Measurements from ENCODE around the gene ZNF595.
"Not testable (repeated sequence)": the region's sequence is repeated elsewhere in the genome, so short reads cannot be mapped to it uniquely, and the experiment has no call there.

ZNF595 gene

DNA sequence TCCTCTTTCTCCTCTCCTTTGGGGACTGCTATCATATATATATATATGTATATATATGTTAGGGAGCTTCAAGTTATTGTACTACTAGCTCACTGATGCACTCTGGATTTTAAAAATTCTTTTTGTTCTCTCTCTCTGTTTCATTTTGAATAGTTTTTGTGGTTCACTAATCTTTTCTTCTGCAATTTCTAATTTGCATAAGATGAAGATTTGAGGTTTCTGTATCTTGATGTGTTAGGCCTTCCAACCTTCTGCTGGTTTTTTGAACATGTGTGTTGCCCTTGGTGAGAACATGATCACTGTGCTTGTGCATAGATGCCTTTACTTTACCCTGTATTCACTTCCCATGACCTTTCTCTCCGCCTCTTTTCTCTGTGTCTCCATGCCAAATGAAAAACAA is 63.4 kb downstream of the ZNF595 start:
- Mint-ChIP-seq H3K27me3 (peaks cover 11% of the 10 kb centered on the region), H3K36me3 (ENCODE audit: low read depth) (peaks cover 21% of the 10 kb centered on the region), H3K4me1 (ENCODE audit: low read depth) (peaks cover 13% of the 10 kb centered on the region), H3K27ac (no peak overlapping the region), H3K4me3 (no peak overlapping the region), H3K9me3 (peaks cover 52% of the 10 kb centered on the region)
- no peak for DNase-seq

DNA sequence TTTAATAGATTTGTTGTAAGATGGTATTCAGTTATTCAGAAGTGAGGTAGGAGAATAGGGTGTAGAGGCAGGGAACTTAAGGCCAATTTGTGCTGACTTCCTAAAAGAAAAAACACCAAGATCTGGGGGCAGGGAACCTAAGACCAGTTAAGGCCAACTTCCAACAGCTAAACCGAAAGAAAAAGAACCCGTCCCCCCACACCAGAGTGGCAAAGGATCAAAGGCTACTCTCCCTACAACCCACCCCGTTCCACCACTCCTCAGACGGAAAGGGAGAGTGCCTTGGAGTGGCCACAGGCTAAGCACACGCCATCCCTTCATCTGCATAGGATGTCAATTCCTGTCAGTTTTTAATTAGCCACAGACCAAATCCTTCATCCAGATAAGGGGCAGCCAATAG is 67.5 kb downstream of the ZNF595 start:
- H3K4me3 Mint-ChIP-seq = no peak overlapping the region
- H3K36me3 Mint-ChIP-seq (ENCODE audit: low read depth) = peaks cover 54% of the 10 kb centered on the region
- peaks cover 25% of the 10 kb centered on the region for H3K4me1 Mint-ChIP-seq (ENCODE audit: low read depth)
- no peak overlapping the region for H3K27ac Mint-ChIP-seq
- H3K9me3 Mint-ChIP-seq = peaks cover 41% of the 10 kb centered on the region
- no peaks in the 10 kb centered on the region for H3K27me3 Mint-ChIP-seq
- DNase-seq = no peak

DNA sequence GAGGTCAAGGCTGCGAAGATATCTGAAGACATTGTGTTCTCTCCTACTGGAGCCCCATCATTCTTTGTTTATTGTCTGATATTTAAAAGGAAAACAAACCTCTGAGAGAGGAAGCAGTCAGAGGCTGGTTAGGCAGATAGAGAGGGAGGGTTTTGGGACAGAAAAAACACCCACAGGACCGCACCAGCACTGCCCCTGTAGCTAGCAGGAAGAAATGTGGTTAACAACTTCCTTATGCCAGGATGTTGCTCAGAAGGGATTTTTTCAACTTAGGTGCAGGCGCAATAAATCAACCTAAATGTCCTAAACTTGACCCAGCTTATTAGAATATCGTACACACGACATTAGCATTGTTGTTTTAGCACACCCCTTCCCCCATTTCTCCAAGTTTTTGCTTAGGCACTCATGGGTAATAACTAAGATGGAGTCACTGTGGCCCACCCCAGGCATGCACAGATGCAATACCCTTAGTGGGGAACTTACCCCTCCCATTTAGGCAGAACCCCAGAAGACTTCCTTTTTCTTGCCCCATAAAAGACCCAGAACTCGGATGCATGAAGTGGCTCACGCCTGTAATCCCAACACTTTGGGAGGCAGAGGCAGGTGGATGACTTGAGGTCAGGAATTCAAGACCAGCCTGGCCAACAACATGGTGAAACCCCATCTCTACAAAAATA is 68.4 kb downstream of the ZNF595 start:
- no peak for DNase-seq
- H3K4me1 Mint-ChIP-seq (ENCODE audit: low read depth) = peaks cover 29% of the 10 kb centered on the region
- no peak overlapping the region for H3K4me3 Mint-ChIP-seq
- H3K36me3 Mint-ChIP-seq (ENCODE audit: low read depth) = peaks cover 63% of the 10 kb centered on the region
- H3K27me3 Mint-ChIP-seq = no peaks in the 10 kb centered on the region
- H3K27ac Mint-ChIP-seq = no peak overlapping the region
- H3K9me3 Mint-ChIP-seq = peaks cover 44% of the 10 kb centered on the region

DNA sequence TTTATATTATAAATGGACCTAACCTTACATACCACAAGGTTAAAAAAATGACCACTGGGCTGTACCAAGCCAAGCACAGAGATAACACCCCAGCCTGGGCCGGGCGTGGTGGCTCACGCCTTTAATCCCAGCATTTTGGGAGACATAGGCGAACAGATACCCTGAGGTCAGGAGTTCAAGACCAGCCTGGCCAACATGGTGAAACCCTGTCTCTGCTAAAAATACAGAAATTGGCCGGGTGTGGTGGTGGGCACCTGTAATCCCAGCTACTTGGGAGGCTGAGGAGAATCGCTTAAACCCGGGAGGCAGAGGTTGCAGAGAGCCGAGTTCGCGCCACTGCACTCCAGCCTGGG is 70.8 kb downstream of the ZNF595 start:
- not testable (repeated sequence) for DNase-seq, H3K27me3 Mint-ChIP-seq
- Mint-ChIP-seq H3K4me3 (peak overlapping the region; percentile 94), H3K9me3 (peaks cover 32% of the 10 kb centered on the region), H3K36me3 (ENCODE audit: low read depth) (peaks cover 61% of the 10 kb centered on the region), H3K4me1 (ENCODE audit: low read depth) (peaks cover 27% of the 10 kb centered on the region), H3K27ac (peak overlapping the region; percentile 98)

DNA sequence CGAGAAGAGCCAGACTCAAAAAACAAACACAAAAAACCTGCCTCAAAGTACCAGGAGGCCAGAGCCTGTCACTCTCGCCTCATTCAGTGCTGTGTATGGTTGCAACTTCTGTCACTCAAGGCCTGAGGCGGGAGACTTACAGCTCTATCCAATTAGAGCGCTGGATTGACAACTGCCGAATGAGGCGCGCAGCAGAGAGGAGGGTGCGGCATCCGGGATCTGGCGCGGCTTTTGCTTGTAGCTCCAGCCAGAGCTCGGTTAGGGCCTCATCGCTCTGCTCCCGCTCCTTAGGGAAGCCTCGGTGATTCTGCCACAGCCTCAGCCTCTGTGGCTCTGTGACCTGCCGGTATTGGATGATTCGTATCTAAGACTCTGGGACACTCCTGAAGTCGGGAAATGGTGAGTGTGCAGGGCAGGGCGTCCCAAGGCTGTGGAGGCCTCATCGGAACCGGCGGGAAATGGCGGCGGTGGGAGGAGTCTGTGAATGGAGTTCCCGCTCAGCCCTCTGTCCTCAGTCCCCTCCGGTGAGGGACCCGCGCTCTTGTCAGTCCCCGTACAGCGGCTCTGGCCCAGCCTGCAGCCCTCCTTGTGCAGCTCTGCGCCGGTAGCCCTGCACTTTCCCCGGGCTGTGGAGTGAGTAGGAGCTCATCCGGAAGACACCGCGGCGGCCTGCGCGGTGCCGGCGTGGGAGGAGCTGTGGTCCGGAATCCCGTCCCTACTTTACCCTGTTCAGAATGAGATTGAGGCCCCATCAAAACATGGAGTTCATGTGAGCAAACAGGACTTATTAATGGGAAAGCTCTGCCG is 71.4 kb downstream of the ZNF595 start, which contains the start of gene ZNF718:
Gene ZNF718, plus strand, starts transcription at position 227 of the 807 bp plus-strand sequence. Its CDS starts 170 bp downstream, at position 397.
- H3K4me3 Mint-ChIP-seq = peak within 1 kb of the TSS; percentile 94
- H3K27me3 Mint-ChIP-seq = no peaks in the 10 kb centered on the region
- H3K4me1 Mint-ChIP-seq (ENCODE audit: low read depth) = peaks cover 27% of the 10 kb centered on the region
- H3K9me3 Mint-ChIP-seq = peaks cover 28% of the 10 kb centered on the region
- DNase-seq = peak; percentile 93
- H3K36me3 Mint-ChIP-seq (ENCODE audit: low read depth) = peaks cover 56% of the 10 kb centered on the region
- H3K27ac Mint-ChIP-seq = peak within 1 kb of the TSS; percentile 98

DNA sequence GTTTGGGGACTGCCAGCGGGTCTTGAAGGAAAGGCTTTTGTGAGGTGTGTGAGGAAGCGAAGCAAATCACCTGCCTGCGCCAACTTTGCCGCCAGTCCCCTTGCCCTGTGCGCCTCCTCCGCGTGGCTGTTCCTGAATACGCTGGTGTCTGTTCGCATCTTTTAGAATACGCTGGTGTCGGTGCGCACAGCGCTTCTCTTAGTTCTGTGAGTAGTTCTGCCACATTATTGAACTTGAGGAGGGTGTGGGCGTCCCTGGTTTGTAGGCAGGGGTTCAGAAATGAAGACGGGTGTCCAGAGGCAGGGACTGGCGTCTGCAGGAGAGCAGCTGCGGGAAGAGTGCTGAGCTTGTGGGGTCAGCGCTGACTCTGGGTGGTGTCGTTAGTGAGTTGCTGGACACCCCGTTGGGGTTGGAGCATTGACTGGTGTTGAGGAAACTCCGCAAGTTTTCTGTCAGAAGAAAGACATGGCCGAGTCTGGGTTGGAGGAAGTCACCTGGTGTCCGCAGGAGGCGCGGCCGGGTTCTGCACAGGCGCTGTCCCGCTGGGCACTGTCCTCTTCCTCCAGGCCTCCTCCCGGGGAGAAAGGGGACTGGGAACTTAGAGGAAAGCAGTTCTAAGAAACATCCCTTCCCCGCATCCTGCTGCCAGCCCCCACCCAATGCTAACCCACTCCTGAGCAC is 72.1 kb downstream of the ZNF595 start:
- Mint-ChIP-seq H3K36me3 (ENCODE audit: low read depth) (peaks cover 53% of the 10 kb centered on the region), H3K4me3 (peak overlapping the region; percentile 94), H3K27me3 (no peaks in the 10 kb centered on the region), H3K27ac (peak overlapping the region; percentile 98), H3K4me1 (ENCODE audit: low read depth) (peaks cover 27% of the 10 kb centered on the region), H3K9me3 (peaks cover 25% of the 10 kb centered on the region)
- no peak for DNase-seq

DNA sequence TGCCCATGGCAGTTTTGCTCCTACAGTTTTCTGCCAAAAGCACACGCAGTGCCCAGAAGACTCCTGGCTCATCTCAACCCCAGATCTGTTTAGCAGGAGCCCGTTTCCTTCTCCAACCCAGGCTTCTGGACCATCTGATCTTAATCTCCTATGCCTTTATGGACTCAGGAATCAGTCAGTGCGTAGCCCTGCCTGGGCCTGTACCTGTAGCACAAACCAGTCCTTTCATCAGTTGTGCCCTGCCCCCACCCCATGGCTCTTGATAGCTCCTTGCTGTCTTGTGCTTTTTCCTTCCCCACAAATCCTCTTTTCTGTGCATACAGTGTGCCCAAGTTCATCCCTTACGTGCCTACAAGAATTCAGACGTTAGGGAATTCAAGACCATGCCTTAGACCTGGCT is 72.7 kb downstream of the ZNF595 start:
- peak overlapping the region; percentile 94 for H3K4me3 Mint-ChIP-seq
- no peak for DNase-seq
- peaks cover 26% of the 10 kb centered on the region for H3K4me1 Mint-ChIP-seq (ENCODE audit: low read depth)
- peak overlapping the region; percentile 98 for H3K27ac Mint-ChIP-seq
- no peaks in the 10 kb centered on the region for H3K27me3 Mint-ChIP-seq
- H3K36me3 Mint-ChIP-seq (ENCODE audit: low read depth) = peaks cover 51% of the 10 kb centered on the region
- peaks cover 21% of the 10 kb centered on the region for H3K9me3 Mint-ChIP-seq

DNA sequence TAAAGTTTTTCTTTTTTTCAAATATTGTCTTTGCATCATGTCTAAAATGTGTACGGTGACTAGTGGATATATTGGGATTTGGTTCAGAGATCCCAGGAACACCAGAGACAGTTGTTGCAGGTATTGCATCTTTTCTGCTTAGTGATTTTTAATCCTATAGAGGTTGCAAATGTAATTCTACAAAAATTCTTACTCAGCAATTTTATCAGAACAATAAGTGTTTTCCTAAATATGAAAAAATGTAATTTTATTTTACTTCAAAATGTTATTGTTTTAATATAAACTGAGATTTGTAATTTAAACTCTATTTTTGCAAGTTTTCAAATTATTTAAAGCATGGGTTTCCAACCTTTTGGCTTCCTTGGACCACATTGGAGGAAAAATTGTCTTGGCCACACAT is 79.4 kb downstream of the ZNF595 start:
- H3K27ac Mint-ChIP-seq = no peak overlapping the region
- H3K9me3 Mint-ChIP-seq = peaks cover 23% of the 10 kb centered on the region
- no peaks in the 10 kb centered on the region for H3K27me3 Mint-ChIP-seq
- H3K36me3 Mint-ChIP-seq (ENCODE audit: low read depth) = peaks cover 44% of the 10 kb centered on the region
- no peak overlapping the region for H3K4me3 Mint-ChIP-seq
- DNase-seq = no peak
- H3K4me1 Mint-ChIP-seq (ENCODE audit: low read depth) = peaks cover 17% of the 10 kb centered on the region

Measured in activated T-cell treated with anti-CD3 and anti-CD28 coated beads, Interleukin-2, amount 50 U/mL, for 24 hours (primary cell).